Skeletal muscle cell (primary cell): ENCODE results near the gene HOXA3.
A peak's percentile ranks its signal among the peaks of the same experiment; 100 is the strongest.

ENCODE experiments used
- DNase-seq: peaks from one replicate; pipeline ENCODE4 v3.0.0-alpha.2; 2010; ENCODE audit warnings: low read depth
- H3K4me3 ChIP-seq: 2 replicates; pipeline ENCODE4 v1.5.1; 2011; ENCODE audit warnings: low read depth, mild to moderate bottlenecking, control low read depth, low read length, moderate library complexity

HOXA3 gene

GRCh38 chr7:27159266-27160144 is 7.1 kb upstream of the HOXA3 start:
- no peak for DNase-seq

GRCh38 chr7:27158436-27159265 is 6.3 kb upstream of the HOXA3 start:
- H3K4me3 ChIP-seq, result no peak overlapping the region
- no peak for DNase-seq

More at GRCh38 chr7:27159266-27160144, 7.1 kb upstream of the HOXA3 start:
- peak overlapping the region; percentile 78 for H3K4me3 ChIP-seq

GRCh38 chr7:27157702-27158431 is 5.5 kb upstream of the HOXA3 start:
- DNase-seq, result no peak
- no peak overlapping the region for H3K4me3 ChIP-seq

GRCh38 chr7:27156916-27157701 is 4.7 kb upstream of the HOXA3 start:
- peak overlapping the region; percentile 82 for H3K4me3 ChIP-seq
- DNase-seq, result no peak

GRCh38 chr7:27156508-27156898 is 4.1 kb upstream of the HOXA3 start, which contains the start of gene HOXA7:
TSS of gene HOXA7 (minus strand) at chr7:27156675. CDS start at chr7:27156545, 130 bp downstream.
- peak within 1 kb of the TSS; percentile 82 for H3K4me3 ChIP-seq
- DNase-seq, result no peak

- H3K4me3 ChIP-seq, result peak overlapping the region; percentile 82
- DNase-seq, result no peak
Measured at GRCh38 chr7:27155816-27156507, 3.6 kb upstream of the HOXA3 start.

GRCh38 chr7:27154901-27155815 is 2.8 kb upstream of the HOXA3 start:
- no peak for DNase-seq
- peak overlapping the region; percentile 82 for H3K4me3 ChIP-seq

GRCh38 chr7:27154369-27154768 is 2.0 kb upstream of the HOXA3 start:
- DNase-seq, result no peak

GRCh38 chr7:27153526-27153925 is 1.1 kb upstream of the HOXA3 start:
- no peak overlapping the region for H3K4me3 ChIP-seq
- DNase-seq, result no peak

More at GRCh38 chr7:27154369-27154768, 2.0 kb upstream of the HOXA3 start:
- H3K4me3 ChIP-seq, result no peak overlapping the region

GRCh38 chr7:27152816-27153442 is 546 bp upstream of the HOXA3 start:
- H3K4me3 ChIP-seq, result peak overlapping the region; percentile 75
- no peak for DNase-seq

GRCh38 chr7:27151341-27151930 is 947 bp downstream of the HOXA3 start:
- peak overlapping the region; percentile 75 for H3K4me3 ChIP-seq
- DNase-seq, result no peak

GRCh38 chr7:27150568-27151340 is 1.6 kb downstream of the HOXA3 start:
- DNase-seq, result no peak
- peak overlapping the region; percentile 75 for H3K4me3 ChIP-seq

GRCh38 chr7:27149842-27150567 is 2.4 kb downstream of the HOXA3 start:
- no peak for DNase-seq
- H3K4me3 ChIP-seq, result peak overlapping the region; percentile 75

GRCh38 chr7:27148756-27149641 is 3.4 kb downstream of the HOXA3 start:
- no peak for DNase-seq
- peak overlapping the region; percentile 75 for H3K4me3 ChIP-seq
